ENCODE measurements around the gene SLC37A2. TPM values are rescaled to one million over a fixed set of nuclear protein-coding genes. Genes with fewer than 3 reads are reported as not detected.

SLC37A2 gene
- polyA plus RNA-seq, 1 of the 3 experiments (the other 2 are of a cell fraction), result 0.44 TPM

GRCh38 chr11:125138966-125139365 is 75.9 kb downstream of the SLC37A2 start:
- Histone ChIP-seq H2AFZ (ENCODE audit: low read depth) (no peak overlapping the region), H3K27me3 (ENCODE audit: insufficient read depth) (no peaks in the 10 kb centered on the region; the same call in 1 of the 2 replicates), H3K4me2 (no peak overlapping the region), H3K36me3 (replicated peaks in 1 of 2; ENCODE audit: control insufficient read depth in 1 of 2, insufficient read depth in 2 of 2, low read length in 1 of 2) (no peaks in the 10 kb centered on the region), H4K20me1 (ENCODE audit: insufficient read depth) (no peaks in the 10 kb centered on the region), H3K9me3 (no peaks in the 10 kb centered on the region), H3K9ac (no peak overlapping the region), H3K4me3 (ENCODE audit: low read depth in 2 of 2, low read length in 1 of 2) (no peak overlapping the region), H3K4me1 (ENCODE audit: control insufficient read depth in 1 of 2, insufficient read depth in 2 of 2, low read depth in 1 of 2, low read length in 1 of 2) (peaks cover 0 to 13% of the 10 kb centered on the region in 2 experiments; a peak in 1 of 4 replicates), H3K79me2 (ENCODE audit: insufficient read depth) (no peaks in the 10 kb centered on the region), H3K9me2 (no peaks in the 10 kb centered on the region), H3K27ac (ENCODE audit: low read depth in 2 of 2, low read length in 1 of 2) (no peak overlapping the region), H3F3A (replicated peaks; ENCODE audit: insufficient read depth) (no peaks in the 10 kb centered on the region)
- TF ChIP-seq MXI1 (IDR thresholded peaks at IDR 0.05; ENCODE audit: low read depth, low read length) (no peak), YY1 (IDR thresholded peaks at IDR 0.05; ENCODE audit: low read depth) (no peak), GABPA (IDR thresholded peaks at IDR 0.05; ENCODE audit: low read depth) (no peak), USF2 (IDR thresholded peaks at IDR 0.05; ENCODE audit: borderline replicate concordance, low read depth, low read length) (no peak), NRF1 (IDR thresholded peaks at IDR 0.05; ENCODE audit: low read depth, low read length) (no peak), FOXJ3 (CRISPR knock-in tag; IDR thresholded peaks at IDR 0.05) (no peak), EP300 (IDR thresholded peaks at IDR 0.05; ENCODE audit: borderline replicate concordance in 1 of 2, low read depth in 1 of 2, low read length in 1 of 2) (no peak), MAX (IDR thresholded peaks at IDR 0.05; ENCODE audit: low read depth) (no peak), TAF1 (IDR thresholded peaks at IDR 0.05; ENCODE audit: borderline replicate concordance, low read depth, low read length) (no peak), RXRA (IDR thresholded peaks at IDR 0.05; ENCODE audit: borderline replicate concordance, low read depth) (no peak), FOXM1 (IDR thresholded peaks at IDR 0.05; ENCODE audit: low read depth) (no peak), REST (IDR thresholded peaks at IDR 0.05; ENCODE audit: low read depth, low read length) (no peak), POLR2AphosphoS5 (IDR thresholded peaks at IDR 0.05; ENCODE audit: low read depth, low read length) (no peak), IRF3 (IDR thresholded peaks at IDR 0.05; ENCODE audit: low read depth, low read length) (no peak), CHD2 (IDR thresholded peaks at IDR 0.05; ENCODE audit: low read length, partially characterized antibody) (no peak), JUND (IDR thresholded peaks at IDR 0.05) (no peak), SMC3 (IDR thresholded peaks at IDR 0.05; ENCODE audit: low read depth, low read length) (no peak), EZH2phosphoT487 (IDR thresholded peaks at IDR 0.05; ENCODE audit: borderline replicate concordance, low read depth) (no peak), FOSL2 (IDR thresholded peaks at IDR 0.05; ENCODE audit: borderline replicate concordance, low read depth) (no peak)
- ChIA-PET CTCF (interaction anchor here (0.9 to 5.2 kb wide), 3 partner anchors 9 to 266 kb away, joined by 3 to 147 read pairs (median 5); no protein-coding TSS in a partner anchor), POLR2A (no interaction called here)
- 62% methylated on average over 7 of the region's 8 CpGs for WGBS (ENCODE audit: low lambda C conversion rate)
- no peak for DNase-seq

Data from SK-N-SH (cell line).